ENCODE results near the gene EVI5.
"Not testable (repeated sequence)": the region's sequence is repeated elsewhere in the genome, so short reads cannot be mapped to it uniquely, and the experiment has no call there.

The EVI5 gene

GRCh38 chr1:92567211-92567868, 217.6 kb downstream of the EVI5 start:
- DNase-seq, result no peak

GRCh38 chr1:92563457-92564216, 221.3 kb downstream of the EVI5 start:
- no peak for DNase-seq

- DNase-seq, result no peak
Observed at GRCh38 chr1:92556350-92556749, 228.6 kb downstream of the EVI5 start.

- DNase-seq, result no peak
Observed at GRCh38 chr1:92554216-92554615, 230.7 kb downstream of the EVI5 start.

- no peak for DNase-seq
Observed at GRCh38 chr1:92551916-92552315, 233.0 kb downstream of the EVI5 start.

GRCh38 chr1:92544756-92545165, 240.1 kb downstream of the EVI5 start:
- DNase-seq, result no peak

- no peak for DNase-seq
Observed at GRCh38 chr1:92543131-92544055, 241.5 kb downstream of the EVI5 start.

GRCh38 chr1:92538413-92539061, 246.4 kb downstream of the EVI5 start:
- no peak for DNase-seq

GRCh38 chr1:92538048-92538412, 246.9 kb downstream of the EVI5 start:
- no peak for DNase-seq

GRCh38 chr1:92536980-92537884, 247.7 kb downstream of the EVI5 start:
- DNase-seq, result no peak

- DNase-seq, result no peak
Observed at GRCh38 chr1:92536211-92536979, 248.5 kb downstream of the EVI5 start.

GRCh38 chr1:92532371-92532770, 252.5 kb downstream of the EVI5 start:
- not testable (repeated sequence) for DNase-seq

GRCh38 chr1:92531939-92532338, 253.0 kb downstream of the EVI5 start:
- not testable (repeated sequence) for DNase-seq

- DNase-seq, result no peak
Observed at GRCh38 chr1:92527670-92528069, 257.2 kb downstream of the EVI5 start.

GRCh38 chr1:92524944-92525590, 259.8 kb downstream of the EVI5 start:
- not testable (repeated sequence) for DNase-seq

- DNase-seq, result no peak
Observed at GRCh38 chr1:92519043-92519442, 265.9 kb downstream of the EVI5 start.

- no peak for DNase-seq
Observed at GRCh38 chr1:92516574-92516973, 268.3 kb downstream of the EVI5 start.

GRCh38 chr1:92515796-92516201, 269.1 kb downstream of the EVI5 start:
- no peak for DNase-seq

GRCh38 chr1:92511541-92511940, 273.4 kb downstream of the EVI5 start:
- no peak for DNase-seq

GRCh38 chr1:92509619-92510018, 275.3 kb downstream of the EVI5 start:
- DNase-seq, result no peak
